Measurements from ENCODE around the gene IFTAP. TPM values are rescaled to one million over a fixed set of nuclear protein-coding genes. Genes with fewer than 3 reads are reported as not detected.

IFTAP gene
- total RNA-seq, 4 donors from 2014 or later, result 0.80 to 22.3 (median 15.5) TPM

- 51 to 54% methylated on average over 6 of the region's 6 CpGs for WGBS, 2 donors
- no peak overlapping the region for H3K27ac ChIP-seq
- no peak for DNase-seq
These were observed 101.3 kb downstream of the IFTAP start for GRCh38 chr11:36695571-36695970.

GRCh38 chr11:36696550-36696949 lies 102.2 kb downstream of the IFTAP start:
- no peak overlapping the region for H3K27ac ChIP-seq
- no peak for DNase-seq
- intact Hi-C loops (cut with DNase I), result no loop called here
- no peak overlapping the region for H3K4me3 ChIP-seq
- no peaks in the 10 kb centered on the region for H3K36me3 ChIP-seq
- no peaks in the 10 kb centered on the region for H3K9me3 ChIP-seq
- no peaks in the 10 kb centered on the region for H3K4me1 ChIP-seq
- TF ChIP-seq CTCF (IDR thresholded peaks at IDR 0.05) (no peak), POLR2A (IDR thresholded peaks at IDR 0.05) (no peak)
- 64 to 80% methylated on average over 3 to 5 of the region's 6 CpGs for WGBS, 2 donors
- no peaks in the 10 kb centered on the region for H3K27me3 ChIP-seq

More at GRCh38 chr11:36695571-36695970, 101.3 kb downstream of the IFTAP start:
- H3K4me3 ChIP-seq, result no peak overlapping the region
- no peaks in the 10 kb centered on the region for H3K4me1 ChIP-seq
- H3K9me3 ChIP-seq, result no peaks in the 10 kb centered on the region
- no peak for TF ChIP-seq POLR2A (IDR thresholded peaks at IDR 0.05)
- TF ChIP-seq CTCF (IDR thresholded peaks at IDR 0.05), result no peak
- H3K36me3 ChIP-seq, result no peaks in the 10 kb centered on the region
- intact Hi-C loops (cut with DNase I), result no loop called here
- no peaks in the 10 kb centered on the region for H3K27me3 ChIP-seq

- Histone ChIP-seq H3K27me3 (no peaks in the 10 kb centered on the region), H3K36me3 (no peaks in the 10 kb centered on the region), H3K9me3 (no peaks in the 10 kb centered on the region), H3K4me3 (no peak overlapping the region), H3K4me1 (no peaks in the 10 kb centered on the region), H3K27ac (no peak overlapping the region)
- intact Hi-C loops (cut with DNase I), result no loop called here
- no peak for DNase-seq
- WGBS, 2 donors, result 46 to 54% methylated on average over 6 of the region's 6 CpGs
- TF ChIP-seq POLR2A (IDR thresholded peaks at IDR 0.05) (no peak), CTCF (IDR thresholded peaks at IDR 0.05) (no peak)
These were observed 105.0 kb downstream of the IFTAP start for GRCh38 chr11:36699271-36699670.

- WGBS, 2 donors, result 71% methylated on average over 1 of the region's 1 CpG; no CpG with 5 or more reads in 1 of the 2 donors
- intact Hi-C loops (cut with DNase I), result loop anchor here (5.0 kb wide), 1 partner anchor 47 kb away; no protein-coding TSS in a partner anchor
- TF ChIP-seq POLR2A (IDR thresholded peaks at IDR 0.05), result no peak
- no peak for TF ChIP-seq CTCF (IDR thresholded peaks at IDR 0.05)
- Histone ChIP-seq H3K4me1 (no peaks in the 10 kb centered on the region), H3K36me3 (no peaks in the 10 kb centered on the region), H3K27ac (no peak overlapping the region), H3K27me3 (no peaks in the 10 kb centered on the region), H3K4me3 (no peak overlapping the region), H3K9me3 (no peaks in the 10 kb centered on the region)
- DNase-seq, result no peak
These were observed 105.9 kb downstream of the IFTAP start for GRCh38 chr11:36700246-36700645.

- Histone ChIP-seq H3K27ac (no peak overlapping the region), H3K4me1 (no peaks in the 10 kb centered on the region), H3K36me3 (no peaks in the 10 kb centered on the region), H3K27me3 (no peaks in the 10 kb centered on the region), H3K4me3 (no peak overlapping the region), H3K9me3 (no peaks in the 10 kb centered on the region)
- TF ChIP-seq POLR2A (IDR thresholded peaks at IDR 0.05) (no peak), CTCF (IDR thresholded peaks at IDR 0.05) (peak; percentile 38 to 70 (median 62))
- intact Hi-C loops (cut with DNase I), result loop anchor here (5.0 kb wide), 1 partner anchor 45 kb away; no protein-coding TSS in a partner anchor
- WGBS, 2 donors, result 37 to 41% methylated on average over 5 of the region's 5 CpGs
- DNase-seq, result no peak
These were observed 108.2 kb downstream of the IFTAP start for GRCh38 chr11:36702330-36703054.

Measured in esophagus squamous epithelium (tissue), 5 donors.